H1 (cell line): ENCODE data around the gene WSCD1. TPM values are rescaled to one million over a fixed set of nuclear protein-coding genes. Genes with fewer than 3 reads are reported as not detected.

Experiments used
- CHD1 ChIP-seq: IDR thresholded peaks from 2 replicates; pipeline ENCODE4 v1.6.1; 2012; ENCODE audit warnings: low read depth, low read length, improper control_type of control experiment
- CREB1 ChIP-seq: IDR thresholded peaks from 2 replicates; pipeline ENCODE4 v1.6.1; 2012; ENCODE audit warnings: inconsistent platforms
- NRF1 ChIP-seq: IDR thresholded peaks from 2 replicates; pipeline ENCODE4 v1.6.1; 2011; ENCODE audit warnings: mild to moderate bottlenecking, low read depth, low read length, improper control_type of control experiment
- POLR2AphosphoS5 ChIP-seq: IDR thresholded peaks from 2 replicates; pipeline ENCODE4 v1.6.1; 2011; ENCODE audit warnings: low read depth, low read length
- SIX5 ChIP-seq: IDR thresholded peaks from 2 replicates; pipeline ENCODE4 v1.6.1; 2011; ENCODE audit warnings: mild to moderate bottlenecking, low read depth, low read length
- TEAD4 ChIP-seq: IDR thresholded peaks from 2 replicates; pipeline ENCODE4 v1.6.1; 2012; ENCODE audit warnings: low read depth, low read length, inconsistent platforms, mixed read lengths
- polyA plus RNA-seq, 7 experiments: library from polyadenylated mRNA; depleted of rRNA in 3 of 7; stranded (reverse) in 5 of 7; unstranded in 2 of 7; fragments of >200 nt in 5 of 7; fragments of 200-250 nt in 2 of 7; gene quantifications; 1 replicate in 5 of 7; 2 replicates in 1 of 7; 4 replicates in 1 of 7; pipeline versions ENCODE4 v1.2.1 to v1.2.3, GENCODE V29; 2011 to 2013; ENCODE audit warnings: missing spikeins in 2 of 7, mixed read lengths in 2 of 7
- total RNA-seq: library from RNA; stranded (reverse); fragmentation: NEBNext Ultra II Directional; extraction: Animal tissue kit (Norgen Biotek cat#: 25700); gene quantifications from 2 replicates; pipeline ENCODE4 v1.2.1, GENCODE V29; 2021
- TF ChIP-seq, protein P1 (sequence below): fragments of 300-600 bp; sonication (generic); IDR thresholded peaks from 2 replicates; pipeline ENCODE4 v1.7.1; 2012; ENCODE audit warnings: low read length, moderate library complexity, mild to moderate bottlenecking, inconsistent platforms; ENCODE audit not compliant: insufficient replicate concordance
- TF ChIP-seq, protein P2 (sequence below), 3 experiments: IDR thresholded peaks; 1 replicate in 2 of 3; 2 replicates in 1 of 3; pipeline versions ENCODE4 v1.5.1 to v1.6.1; 2011; ENCODE audit warnings: low read length in 3 of 3, mild to moderate bottlenecking in 3 of 3, inconsistent platforms in 2 of 3, low read depth in 1 of 3, moderate library complexity in 1 of 3; ENCODE audit not compliant: insufficient read depth in 1 of 3; ENCODE audit errors: control extremely low read depth in 1 of 3

WSCD1 gene
- total and polyA plus RNA-seq, 2 of the 8 experiments (the other 6 are each of a cell fraction or from before 2014, with no cell fraction given) = 21.9 to 39.0 TPM

- TF ChIP-seq, protein P1, sequence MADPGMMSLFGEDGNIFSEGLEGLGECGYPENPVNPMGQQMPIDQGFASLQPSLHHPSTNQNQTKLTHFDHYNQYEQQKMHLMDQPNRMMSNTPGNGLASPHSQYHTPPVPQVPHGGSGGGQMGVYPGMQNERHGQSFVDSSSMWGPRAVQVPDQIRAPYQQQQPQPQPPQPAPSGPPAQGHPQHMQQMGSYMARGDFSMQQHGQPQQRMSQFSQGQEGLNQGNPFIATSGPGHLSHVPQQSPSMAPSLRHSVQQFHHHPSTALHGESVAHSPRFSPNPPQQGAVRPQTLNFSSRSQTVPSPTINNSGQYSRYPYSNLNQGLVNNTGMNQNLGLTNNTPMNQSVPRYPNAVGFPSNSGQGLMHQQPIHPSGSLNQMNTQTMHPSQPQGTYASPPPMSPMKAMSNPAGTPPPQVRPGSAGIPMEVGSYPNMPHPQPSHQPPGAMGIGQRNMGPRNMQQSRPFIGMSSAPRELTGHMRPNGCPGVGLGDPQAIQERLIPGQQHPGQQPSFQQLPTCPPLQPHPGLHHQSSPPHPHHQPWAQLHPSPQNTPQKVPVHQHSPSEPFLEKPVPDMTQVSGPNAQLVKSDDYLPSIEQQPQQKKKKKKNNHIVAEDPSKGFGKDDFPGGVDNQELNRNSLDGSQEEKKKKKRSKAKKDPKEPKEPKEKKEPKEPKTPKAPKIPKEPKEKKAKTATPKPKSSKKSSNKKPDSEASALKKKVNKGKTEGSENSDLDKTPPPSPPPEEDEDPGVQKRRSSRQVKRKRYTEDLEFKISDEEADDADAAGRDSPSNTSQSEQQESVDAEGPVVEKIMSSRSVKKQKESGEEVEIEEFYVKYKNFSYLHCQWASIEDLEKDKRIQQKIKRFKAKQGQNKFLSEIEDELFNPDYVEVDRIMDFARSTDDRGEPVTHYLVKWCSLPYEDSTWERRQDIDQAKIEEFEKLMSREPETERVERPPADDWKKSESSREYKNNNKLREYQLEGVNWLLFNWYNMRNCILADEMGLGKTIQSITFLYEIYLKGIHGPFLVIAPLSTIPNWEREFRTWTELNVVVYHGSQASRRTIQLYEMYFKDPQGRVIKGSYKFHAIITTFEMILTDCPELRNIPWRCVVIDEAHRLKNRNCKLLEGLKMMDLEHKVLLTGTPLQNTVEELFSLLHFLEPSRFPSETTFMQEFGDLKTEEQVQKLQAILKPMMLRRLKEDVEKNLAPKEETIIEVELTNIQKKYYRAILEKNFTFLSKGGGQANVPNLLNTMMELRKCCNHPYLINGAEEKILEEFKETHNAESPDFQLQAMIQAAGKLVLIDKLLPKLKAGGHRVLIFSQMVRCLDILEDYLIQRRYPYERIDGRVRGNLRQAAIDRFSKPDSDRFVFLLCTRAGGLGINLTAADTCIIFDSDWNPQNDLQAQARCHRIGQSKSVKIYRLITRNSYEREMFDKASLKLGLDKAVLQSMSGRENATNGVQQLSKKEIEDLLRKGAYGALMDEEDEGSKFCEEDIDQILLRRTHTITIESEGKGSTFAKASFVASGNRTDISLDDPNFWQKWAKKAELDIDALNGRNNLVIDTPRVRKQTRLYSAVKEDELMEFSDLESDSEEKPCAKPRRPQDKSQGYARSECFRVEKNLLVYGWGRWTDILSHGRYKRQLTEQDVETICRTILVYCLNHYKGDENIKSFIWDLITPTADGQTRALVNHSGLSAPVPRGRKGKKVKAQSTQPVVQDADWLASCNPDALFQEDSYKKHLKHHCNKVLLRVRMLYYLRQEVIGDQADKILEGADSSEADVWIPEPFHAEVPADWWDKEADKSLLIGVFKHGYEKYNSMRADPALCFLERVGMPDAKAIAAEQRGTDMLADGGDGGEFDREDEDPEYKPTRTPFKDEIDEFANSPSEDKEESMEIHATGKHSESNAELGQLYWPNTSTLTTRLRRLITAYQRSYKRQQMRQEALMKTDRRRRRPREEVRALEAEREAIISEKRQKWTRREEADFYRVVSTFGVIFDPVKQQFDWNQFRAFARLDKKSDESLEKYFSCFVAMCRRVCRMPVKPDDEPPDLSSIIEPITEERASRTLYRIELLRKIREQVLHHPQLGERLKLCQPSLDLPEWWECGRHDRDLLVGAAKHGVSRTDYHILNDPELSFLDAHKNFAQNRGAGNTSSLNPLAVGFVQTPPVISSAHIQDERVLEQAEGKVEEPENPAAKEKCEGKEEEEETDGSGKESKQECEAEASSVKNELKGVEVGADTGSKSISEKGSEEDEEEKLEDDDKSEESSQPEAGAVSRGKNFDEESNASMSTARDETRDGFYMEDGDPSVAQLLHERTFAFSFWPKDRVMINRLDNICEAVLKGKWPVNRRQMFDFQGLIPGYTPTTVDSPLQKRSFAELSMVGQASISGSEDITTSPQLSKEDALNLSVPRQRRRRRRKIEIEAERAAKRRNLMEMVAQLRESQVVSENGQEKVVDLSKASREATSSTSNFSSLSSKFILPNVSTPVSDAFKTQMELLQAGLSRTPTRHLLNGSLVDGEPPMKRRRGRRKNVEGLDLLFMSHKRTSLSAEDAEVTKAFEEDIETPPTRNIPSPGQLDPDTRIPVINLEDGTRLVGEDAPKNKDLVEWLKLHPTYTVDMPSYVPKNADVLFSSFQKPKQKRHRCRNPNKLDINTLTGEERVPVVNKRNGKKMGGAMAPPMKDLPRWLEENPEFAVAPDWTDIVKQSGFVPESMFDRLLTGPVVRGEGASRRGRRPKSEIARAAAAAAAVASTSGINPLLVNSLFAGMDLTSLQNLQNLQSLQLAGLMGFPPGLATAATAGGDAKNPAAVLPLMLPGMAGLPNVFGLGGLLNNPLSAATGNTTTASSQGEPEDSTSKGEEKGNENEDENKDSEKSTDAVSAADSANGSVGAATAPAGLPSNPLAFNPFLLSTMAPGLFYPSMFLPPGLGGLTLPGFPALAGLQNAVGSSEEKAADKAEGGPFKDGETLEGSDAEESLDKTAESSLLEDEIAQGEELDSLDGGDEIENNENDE = no peak
- no peak for TF ChIP-seq TEAD4
- TF ChIP-seq, protein P2, sequence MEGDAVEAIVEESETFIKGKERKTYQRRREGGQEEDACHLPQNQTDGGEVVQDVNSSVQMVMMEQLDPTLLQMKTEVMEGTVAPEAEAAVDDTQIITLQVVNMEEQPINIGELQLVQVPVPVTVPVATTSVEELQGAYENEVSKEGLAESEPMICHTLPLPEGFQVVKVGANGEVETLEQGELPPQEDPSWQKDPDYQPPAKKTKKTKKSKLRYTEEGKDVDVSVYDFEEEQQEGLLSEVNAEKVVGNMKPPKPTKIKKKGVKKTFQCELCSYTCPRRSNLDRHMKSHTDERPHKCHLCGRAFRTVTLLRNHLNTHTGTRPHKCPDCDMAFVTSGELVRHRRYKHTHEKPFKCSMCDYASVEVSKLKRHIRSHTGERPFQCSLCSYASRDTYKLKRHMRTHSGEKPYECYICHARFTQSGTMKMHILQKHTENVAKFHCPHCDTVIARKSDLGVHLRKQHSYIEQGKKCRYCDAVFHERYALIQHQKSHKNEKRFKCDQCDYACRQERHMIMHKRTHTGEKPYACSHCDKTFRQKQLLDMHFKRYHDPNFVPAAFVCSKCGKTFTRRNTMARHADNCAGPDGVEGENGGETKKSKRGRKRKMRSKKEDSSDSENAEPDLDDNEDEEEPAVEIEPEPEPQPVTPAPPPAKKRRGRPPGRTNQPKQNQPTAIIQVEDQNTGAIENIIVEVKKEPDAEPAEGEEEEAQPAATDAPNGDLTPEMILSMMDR (IDR thresholded peaks at IDR 0.05; ENCODE audit: control extremely low read depth in 1 of 3, insufficient read depth in 1 of 3, low read depth in 1 of 3, low read length in 3 of 3) = no peak
- no peak for TF ChIP-seq POLR2AphosphoS5
- no peak for TF ChIP-seq CREB1
- TF ChIP-seq NRF1 = no peak
- TF ChIP-seq CHD1 = no peak
- no peak for TF ChIP-seq SIX5
These were observed 3.8 kb upstream of the WSCD1 start (continued) for GRCh38 chr17:6066183-6066948.
